GM12878 (cell line): ENCODE measurements around the gene PNMT.

Source experiments
- BRCA1 ChIP-seq: IDR thresholded peaks from 2 replicates; pipeline ENCODE4 v1.6.1; 2011; ENCODE audit warnings: low read depth, low read length, improper control_type of control experiment
- CHD2 ChIP-seq: IDR thresholded peaks from 2 replicates; pipeline ENCODE4 v1.6.1; 2011; ENCODE audit warnings: low read depth, low read length, improper control_type of control experiment, borderline replicate concordance
- CTCF ChIP-seq, 3 experiments: IDR thresholded peaks in 2 of 3; conservative IDR thresholded peaks in 1 of 3; 2 replicates each; pipeline ENCODE4 v1.5.1; 2011; ENCODE audit warnings: low read depth in 3 of 3, low read length in 3 of 3, mild to moderate bottlenecking in 3 of 3, control low read depth in 2 of 3, moderate library complexity in 2 of 3, inconsistent platforms in 1 of 3, mixed read lengths in 1 of 3; ENCODE audit not compliant: control insufficient read depth in 2 of 3, insufficient read depth in 1 of 3; ENCODE audit errors: extremely low read depth in 1 of 3
- ESRRA ChIP-seq: IDR thresholded peaks from 2 replicates; pipeline ENCODE4 v1.6.1; 2012; ENCODE audit warnings: mild to moderate bottlenecking, low read length, improper control_type of control experiment
- ETV6 ChIP-seq, 2 experiments: fragments of 450-650 bp in 1 of 2; IDR thresholded peaks in 1 of 2; conservative IDR thresholded peaks in 1 of 2; 2 replicates each; pipeline ENCODE4 v1.6.1; 2014; ENCODE audit warnings: antibody characterized with exemption in 1 of 2, borderline replicate concordance in 1 of 2, low read depth in 1 of 2, mild to moderate bottlenecking in 1 of 2, moderate library complexity in 1 of 2
- KDM1A ChIP-seq: fragments of 200-600 bp; sonication (generic); IDR thresholded peaks from 2 replicates; pipeline ENCODE4 v1.6.1; 2016; ENCODE audit warnings: borderline replicate concordance
- POLR2A ChIP-seq: IDR thresholded peaks from 2 replicates; pipeline ENCODE4 v1.6.1; 2011; ENCODE audit warnings: low read depth, mild to moderate bottlenecking, low read length
- POLR2AphosphoS5 ChIP-seq: IDR thresholded peaks from 2 replicates; pipeline ENCODE4 v1.6.1; 2011; ENCODE audit warnings: mild to moderate bottlenecking, low read length, inconsistent platforms
- RB1 ChIP-seq: fragments of 450-650 bp; formaldehyde crosslinking; IDR thresholded peaks from 2 replicates; pipeline ENCODE4 v1.6.1; 2017; ENCODE audit warnings: mild to moderate bottlenecking, borderline replicate concordance
- RFX5 ChIP-seq: IDR thresholded peaks from 2 replicates; pipeline ENCODE4 v1.6.1; 2011; ENCODE audit warnings: low read depth, low read length, improper control_type of control experiment
- SMC3 ChIP-seq: IDR thresholded peaks from 2 replicates; pipeline ENCODE4 v1.6.1; 2011; ENCODE audit warnings: low read length, improper control_type of control experiment, borderline replicate concordance
- TARDBP ChIP-seq: IDR thresholded peaks from 2 replicates; pipeline ENCODE4 v1.6.1; 2016; ENCODE audit warnings: borderline replicate concordance
- YY1 ChIP-seq: IDR thresholded peaks from 2 replicates; pipeline ENCODE4 v1.6.1; 2011; ENCODE audit warnings: low read depth, mild to moderate bottlenecking, low read length
- TF ChIP-seq, protein P1 (sequence below): fragments of 150-350 bp; IDR thresholded peaks from 2 replicates; pipeline ENCODE4 v1.6.1; 2014; ENCODE audit warnings: mild to moderate bottlenecking, low read depth, low read length

DNA sequence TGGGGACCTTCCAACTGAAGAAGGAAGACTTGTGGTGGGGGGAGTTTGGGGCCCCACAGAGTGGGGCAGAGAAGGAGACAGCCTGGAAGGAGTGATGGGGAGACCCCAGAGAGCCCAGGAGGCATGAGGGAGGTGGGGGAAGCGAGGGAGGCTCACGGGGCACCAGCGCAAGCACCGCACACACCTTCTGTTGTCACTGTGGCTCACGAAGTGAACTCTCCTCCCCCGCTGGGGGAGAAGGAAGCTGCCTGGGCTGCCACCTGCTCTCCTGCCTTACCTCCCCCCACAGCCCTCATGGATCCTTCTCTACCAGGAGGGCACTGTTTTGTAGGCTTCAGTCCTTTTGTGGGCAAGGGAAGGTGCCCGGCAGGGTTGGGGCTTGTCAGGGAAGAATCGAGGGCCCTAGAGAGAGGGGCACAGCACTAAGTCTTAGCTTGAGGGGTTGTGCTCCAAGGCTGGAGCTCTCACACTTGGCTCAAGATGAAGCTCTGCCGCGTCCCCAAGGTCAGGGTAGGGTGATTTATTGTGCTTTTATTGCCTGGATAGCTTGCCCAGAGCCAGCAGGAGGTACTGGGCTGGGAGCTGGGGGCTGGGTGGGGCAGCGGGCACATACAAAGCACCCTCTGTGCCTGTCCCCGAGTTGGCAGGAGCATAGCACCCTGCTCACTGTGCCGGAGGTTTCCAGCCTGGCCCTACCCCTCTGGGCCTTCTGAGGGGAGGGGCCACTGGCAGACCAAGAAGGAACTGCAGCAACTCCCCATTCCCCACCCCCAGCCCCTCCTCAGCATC lies 35.9 kb upstream of the PNMT start:
- TF ChIP-seq RB1 (no peak), ESRRA (no peak), SMC3 (no peak), ETV6 (conservative IDR thresholded peaks at IDR 0.05 in 1 of 2, IDR thresholded peaks at IDR 0.05 in 1 of 2; ENCODE audit: borderline replicate concordance in 1 of 2, low read depth in 1 of 2) (no peak), TARDBP (no peak), YY1 (no peak), CHD2 (no peak), CTCF (IDR thresholded peaks at IDR 0.05 in 2 of 3, conservative IDR thresholded peaks at IDR 0.05 in 1 of 3; ENCODE audit: control insufficient read depth in 2 of 3, extremely low read depth in 1 of 3, insufficient read depth in 1 of 3, low read depth in 3 of 3, low read length in 3 of 3) (no peak), BRCA1 (no peak), POLR2AphosphoS5 (no peak), RFX5 (no peak), KDM1A (no peak), POLR2A (no peak)
- TF ChIP-seq, protein P1, sequence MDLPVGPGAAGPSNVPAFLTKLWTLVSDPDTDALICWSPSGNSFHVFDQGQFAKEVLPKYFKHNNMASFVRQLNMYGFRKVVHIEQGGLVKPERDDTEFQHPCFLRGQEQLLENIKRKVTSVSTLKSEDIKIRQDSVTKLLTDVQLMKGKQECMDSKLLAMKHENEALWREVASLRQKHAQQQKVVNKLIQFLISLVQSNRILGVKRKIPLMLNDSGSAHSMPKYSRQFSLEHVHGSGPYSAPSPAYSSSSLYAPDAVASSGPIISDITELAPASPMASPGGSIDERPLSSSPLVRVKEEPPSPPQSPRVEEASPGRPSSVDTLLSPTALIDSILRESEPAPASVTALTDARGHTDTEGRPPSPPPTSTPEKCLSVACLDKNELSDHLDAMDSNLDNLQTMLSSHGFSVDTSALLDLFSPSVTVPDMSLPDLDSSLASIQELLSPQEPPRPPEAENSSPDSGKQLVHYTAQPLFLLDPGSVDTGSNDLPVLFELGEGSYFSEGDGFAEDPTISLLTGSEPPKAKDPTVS = no peak
